Endometrial microvascular endothelial cells (primary cell): Measurements from ENCODE around the gene KRT76. TPM values are rescaled to one million over a fixed set of nuclear protein-coding genes. Genes with fewer than 3 reads are reported as not detected.

Experiments
- in situ Hi-C: cut with HindIII; loops from 2 replicates; pipeline ENCODE4 v1.10.0; 2017; ENCODE audit warnings: low sequenced_read_pairs, low pct_unique_long_range_greater_than_20kb; ENCODE audit errors: inconsistent ontology term
- total RNA-seq: library from RNA; depleted of rRNA; stranded (reverse); fragments of >200 nt; gene quantifications from one replicate; pipeline ENCODE4 v1.2.3, GENCODE V29; 2015; ENCODE audit errors: inconsistent ontology term

Gene KRT76
- total RNA-seq, 1 donor from 2014 or later = not detected

GRCh38 chr12:52720365-52720886 lies 56.7 kb downstream of the KRT76 start:
- in situ Hi-C loops = no loop called here

Other genes starting within 250 kb of the KRT76 start
- not detected for gene KRT71, start 224.2 kb downstream of the KRT76 start, total RNA-seq
- not detected for gene KRT74, start 203.5 kb downstream of the KRT76 start, total RNA-seq
- gene KRT72, start 175.9 kb downstream of the KRT76 start, total RNA-seq = not detected
- not detected for gene KRT73, start 158.8 kb downstream of the KRT76 start, total RNA-seq
- not detected for gene KRT2, start 125.1 kb downstream of the KRT76 start, total RNA-seq
- gene KRT1, start 96.9 kb downstream of the KRT76 start, total RNA-seq = not detected
- gene KRT77, start 73.8 kb downstream of the KRT76 start, total RNA-seq = not detected
- gene KRT3, start 18.8 kb upstream of the KRT76 start, total RNA-seq = not detected
- not detected for gene KRT4, start 36.8 kb upstream of the KRT76 start, total RNA-seq
- gene KRT79, start 57.0 kb upstream of the KRT76 start, total RNA-seq = not detected
- gene KRT78, start 71.6 kb upstream of the KRT76 start, total RNA-seq = not detected
- 21.4 TPM for gene KRT8, start 127.7 kb upstream of the KRT76 start, total RNA-seq
- gene KRT18, start 171.8 kb upstream of the KRT76 start, total RNA-seq = 349 TPM
- 363 TPM for gene EIF4B, start 229.1 kb upstream of the KRT76 start, total RNA-seq